HCT116 (cell line): Measurements from ENCODE around the gene SLMAP. TPM values are rescaled to one million over a fixed set of nuclear protein-coding genes. Genes with fewer than 3 reads are reported as not detected.

Experiments
- ATAC-seq: fragments of 200-7000 bp; cut with Tn5 transposase; 2 replicates; pipeline ENCODE4 v1.9.1; 2020; ENCODE audit warnings: mild to moderate bottlenecking, moderate library complexity
- BruUV-seq: library from RNA; stranded (reverse); fragments of 400-500 nt; replicated peaks from 2 replicates; lab custom pipeline; 2021; lab: Mats Ljungman, UMichigan
- CTCF ChIA-PET: fragments of 300-600 bp; sonication (Branson Sonifier 250); formaldehyde crosslinking; loops from one replicate; lab custom pipeline; 2021; ENCODE audit warnings: antibody characterized with exemption; lab: Charles Lee
- POLR2A ChIA-PET: fragments of 300-600, 350-600 bp; sonication (Branson Sonifier 250); formaldehyde crosslinking; loops from one replicate; lab custom pipeline; 2021; ENCODE audit warnings: antibody characterized with exemption; lab: Charles Lee
- RAD21 ChIA-PET, 2 experiments: fragments of 300-600 bp; sonication (Branson Sonifier 250); formaldehyde crosslinking; loops; one replicate each; lab custom pipeline; 2023; ENCODE audit warnings: low total read pairs in 2 of 2; ENCODE audit not compliant: uncharacterized antibody in 2 of 2, unreplicated experiment in 2 of 2, low non-redundant PET in 1 of 2; lab: Charles Lee
- DNase-seq: peaks from one replicate; pipeline ENCODE4 v3.0.0-alpha.2; 2010; ENCODE audit warnings: low read depth, low spot score
- H2AFZ ChIP-seq: fragments of 200-600 bp; shearing (Covaris generic), sonication (generic); 2 replicates; pipeline ENCODE4 v1.6.1; 2017; ENCODE audit warnings: low read depth, mixed run types, mixed read lengths, antibody characterized with exemption, low read length; ENCODE audit not compliant: poor library complexity, severe bottlenecking
- H3K27ac ChIP-seq: 2 replicates; pipeline ENCODE4 v1.5.1; 2012; ENCODE audit warnings: low read depth, low read length
- H3K27me3 ChIP-seq: fragments of 200-600 bp; sonication (generic); 2 replicates; pipeline ENCODE4 v1.6.1; 2016; ENCODE audit warnings: mixed run types, low read length, mixed read lengths; ENCODE audit not compliant: insufficient read depth
- H3K36me3 ChIP-seq, 2 experiments: fragments of 200-500 bp in 1 of 2; fragments of 200-600 bp in 1 of 2; sonication (Bioruptor generic) in 1 of 2; sonication (generic) in 1 of 2; 2 replicates each; pipeline versions ENCODE4 v1.5.1 to v1.6.1; 2014 to 2016; ENCODE audit warnings: low read length in 2 of 2, inconsistent platforms in 1 of 2, mixed read lengths in 1 of 2, mixed run types in 1 of 2; ENCODE audit not compliant: insufficient read depth in 2 of 2, control insufficient read depth in 1 of 2
- H3K4me1 ChIP-seq, 2 experiments: fragments of 200-600 bp in 1 of 2; sonication (generic) in 1 of 2; 2 replicates each; pipeline versions ENCODE4 v1.5.1 to v1.6.1; 2012 to 2017; ENCODE audit warnings: low read length in 2 of 2, inconsistent platforms in 1 of 2, mild to moderate bottlenecking in 1 of 2, mixed read lengths in 1 of 2, mixed run types in 1 of 2, moderate library complexity in 1 of 2; ENCODE audit not compliant: insufficient read depth in 2 of 2, control insufficient read depth in 1 of 2
- H3K4me2 ChIP-seq: fragments of 200-600 bp; sonication (generic); 2 replicates; pipeline ENCODE4 v1.6.1; 2017; ENCODE audit warnings: mixed run types, low read length, mixed read lengths
- H3K4me3 ChIP-seq, 2 experiments: fragments of 200-600 bp in 1 of 2; sonication (generic) in 1 of 2; replicated peaks in 1 of 2; 2 replicates each; pipeline ENCODE4 v1.5.1; 2011 to 2016; ENCODE audit warnings: low read length in 2 of 2, control low read depth in 1 of 2, low read depth in 1 of 2, mild to moderate bottlenecking in 1 of 2, mixed read lengths in 1 of 2, mixed run types in 1 of 2
- H3K79me2 ChIP-seq: fragments of 200-600 bp; sonication (generic); 2 replicates; pipeline ENCODE4 v1.6.1; 2017; ENCODE audit warnings: mild to moderate bottlenecking, mixed run types, low read length, moderate library complexity, mixed read lengths; ENCODE audit not compliant: insufficient read depth
- H3K9ac ChIP-seq: fragments of 200-600 bp; sonication (generic); 2 replicates; pipeline ENCODE4 v1.6.1; 2016; ENCODE audit warnings: low read length, mixed read lengths
- H3K9me2 ChIP-seq: fragments of 200-600 bp; sonication (generic), shearing (Covaris generic); 2 replicates; pipeline ENCODE4 v1.6.1; 2017; ENCODE audit warnings: mixed run types, mild to moderate bottlenecking, moderate library complexity; ENCODE audit not compliant: insufficient read depth
- H3K9me3 ChIP-seq, 2 experiments: fragments of 200-500 bp in 1 of 2; fragments of 200-600 bp in 1 of 2; sonication (Bioruptor generic) in 1 of 2; sonication (generic) in 1 of 2; 2 replicates each; pipeline ENCODE4 v1.6.1; 2014 to 2017; ENCODE audit warnings: low read length in 2 of 2, mixed read lengths in 2 of 2, inconsistent platforms in 1 of 2, low read depth in 1 of 2, mild to moderate bottlenecking in 1 of 2, mixed run types in 1 of 2, moderate library complexity in 1 of 2; ENCODE audit not compliant: control insufficient read depth in 1 of 2, insufficient read depth in 1 of 2
- H4K20me1 ChIP-seq: fragments of 200-600 bp; sonication (generic), shearing (Covaris generic); 2 replicates; pipeline ENCODE4 v1.6.1; 2017; ENCODE audit warnings: mixed run types, mild to moderate bottlenecking, moderate library complexity; ENCODE audit not compliant: insufficient read depth
- CBX3 ChIP-seq: IDR thresholded peaks from 2 replicates; pipeline ENCODE4 v1.6.1; 2012; ENCODE audit warnings: low read depth
- CTCF ChIP-seq, 3 experiments: fragments of 200-600 bp in 1 of 3; sonication (generic) in 1 of 3; IDR thresholded peaks in 2 of 3; conservative IDR thresholded peaks in 1 of 3; 2 replicates each; pipeline ENCODE4 v1.5.1; 2012 to 2017; ENCODE audit warnings: low read depth in 2 of 3, low read length in 2 of 3, antibody characterized with exemption in 1 of 3, borderline replicate concordance in 1 of 3, control low read depth in 1 of 3, mild to moderate bottlenecking in 1 of 3, mixed read lengths in 1 of 3, mixed run types in 1 of 3, moderate library complexity in 1 of 3; ENCODE audit not compliant: insufficient read depth in 1 of 3
- EGR1 ChIP-seq: IDR thresholded peaks from 2 replicates; pipeline ENCODE4 v1.6.1; 2012; ENCODE audit warnings: low read depth
- RAD21 ChIP-seq: IDR thresholded peaks from 2 replicates; pipeline ENCODE4 v1.6.1; 2012; ENCODE audit warnings: low read depth, mild to moderate bottlenecking
- SIN3A ChIP-seq: IDR thresholded peaks from 2 replicates; pipeline ENCODE4 v1.6.1; 2012; ENCODE audit warnings: low read depth
- ZBTB33 ChIP-seq: IDR thresholded peaks from 2 replicates; pipeline ENCODE4 v1.6.1; 2011; ENCODE audit warnings: mild to moderate bottlenecking, low read length, moderate library complexity; ENCODE audit not compliant: insufficient replicate concordance; ENCODE audit errors: extremely low read depth
- intact Hi-C: fragments of 100-400 bp; cut with micrococcal nuclease; formaldehyde crosslinking; loops from 2 replicates; pipeline ENCODE4 v1.10.0; 2022
- total RNA-seq: library from RNA; stranded (reverse); gene quantifications from one replicate; pipeline ENCODE4 v1.2.1, GENCODE V29; 2021; ENCODE audit not compliant: unreplicated experiment

Gene SLMAP
- total RNA-seq, 1 experiment from 2014 or later: 81.0 TPM

GRCh38 chr3:57826245-57826951, 70.3 kb downstream of the SLMAP start:
- TF ChIP-seq SIN3A (no peak), CBX3 (no peak), ZBTB33 (no peak), EGR1 (no peak), CTCF (IDR thresholded peaks at IDR 0.05 in 2 of 3, conservative IDR thresholded peaks at IDR 0.05 in 1 of 3; ENCODE audit: borderline replicate concordance in 1 of 3, insufficient read depth in 1 of 3, low read depth in 2 of 3, low read length in 2 of 3) (peak in 2 of 3 experiments; percentile 29 to 48; a peak in 2 of 6 replicates), RAD21 (peak; percentile 76)
- TF ChIP-seq, all 23 proteins: peak for 2
- no TSS peak for BruUV-seq
- Histone ChIP-seq H4K20me1 (peaks cover 8% of the 10 kb centered on the region; the same call in 1 of the 2 replicates), H3K36me3 (no peaks in the 10 kb centered on the region), H2AFZ (no peak overlapping the region), H3K9me2 (no peaks in the 10 kb centered on the region), H3K9me3 (no peaks in the 10 kb centered on the region), H3K27me3 (no peaks in the 10 kb centered on the region), H3K4me1 (peaks cover 8 to 25% of the 10 kb centered on the region in 2 experiments), H3K9ac (no peak overlapping the region), H3K27ac (no peak overlapping the region), H3K79me2 (peaks cover 86% of the 10 kb centered on the region), H3K4me3 (no peak overlapping the region), H3K4me2 (no peak overlapping the region)
- intact Hi-C loops: loop anchor here (5.0 kb wide), 1 partner anchor 179 kb away; no protein-coding TSS in a partner anchor
- ChIA-PET RAD21 (no interaction called here), POLR2A (interaction anchor here (1.2 kb wide), 1 partner anchor 229 kb away, joined by 3 read pairs; no protein-coding TSS in a partner anchor), CTCF (interaction anchor here (0.8 to 1.0 kb wide), 2 partner anchors 229 to 429 kb away, joined by 3 read pairs; partner anchors contain the start of gene ARF4)
- DNase-seq: no peak
- no peak for ATAC-seq
